HG03460 (cell line): ENCODE data around the gene ELOVL6.
"Not testable (repeated sequence)": the region's sequence is repeated elsewhere in the genome, so short reads cannot be mapped to it uniquely, and the experiment has no call there.

ENCODE experiments used
- ATAC-seq: cut with Tn5 transposase; IDR thresholded peaks from one replicate; pipeline ENCODE4 v1.9.1; 2021; ENCODE audit not compliant: unreplicated experiment

ELOVL6 gene

GRCh38 chr4:110196871-110197528 lies 1.4 kb downstream of the ELOVL6 start:
- ATAC-seq: peak; percentile 16

- ATAC-seq: peak; percentile 21
Measured at GRCh38 chr4:110196206-110196870, 2.1 kb downstream of the ELOVL6 start.

GRCh38 chr4:110195561-110196205 lies 2.7 kb downstream of the ELOVL6 start:
- peak; percentile 3 for ATAC-seq

GRCh38 chr4:110193822-110194761 lies 4.3 kb downstream of the ELOVL6 start:
- peak; percentile 75 for ATAC-seq

- ATAC-seq: not testable (repeated sequence)
Measured at GRCh38 chr4:110193287-110193686, 5.1 kb downstream of the ELOVL6 start.

GRCh38 chr4:110190249-110190648 lies 8.2 kb downstream of the ELOVL6 start:
- no peak for ATAC-seq

GRCh38 chr4:110188113-110188512 lies 10.3 kb downstream of the ELOVL6 start:
- ATAC-seq: peak; percentile 76

- ATAC-seq: no peak
Measured at GRCh38 chr4:110184791-110185155, 13.6 kb downstream of the ELOVL6 start.

GRCh38 chr4:110184140-110184790 lies 14.2 kb downstream of the ELOVL6 start:
- no peak for ATAC-seq

- ATAC-seq: no peak
Measured at GRCh38 chr4:110183643-110184042, 14.8 kb downstream of the ELOVL6 start.

GRCh38 chr4:110183058-110183457 lies 15.4 kb downstream of the ELOVL6 start:
- ATAC-seq: no peak

GRCh38 chr4:110181890-110182289 lies 16.5 kb downstream of the ELOVL6 start:
- ATAC-seq: no peak

GRCh38 chr4:110175634-110176033 lies 22.8 kb downstream of the ELOVL6 start:
- ATAC-seq: no peak

GRCh38 chr4:110172972-110173371 lies 25.4 kb downstream of the ELOVL6 start:
- no peak for ATAC-seq

GRCh38 chr4:110171971-110172370 lies 26.4 kb downstream of the ELOVL6 start:
- ATAC-seq: no peak

GRCh38 chr4:110170861-110171260 lies 27.6 kb downstream of the ELOVL6 start:
- ATAC-seq: no peak

GRCh38 chr4:110165382-110166286 lies 32.8 kb downstream of the ELOVL6 start:
- ATAC-seq: peak; percentile 86

- no peak for ATAC-seq
Measured at GRCh38 chr4:110164856-110165255, 33.6 kb downstream of the ELOVL6 start.

- no peak for ATAC-seq
Measured at GRCh38 chr4:110164251-110164650, 34.2 kb downstream of the ELOVL6 start.
